ENCODE data around the gene TPCN2.
"Not testable (repeated sequence)": the region's sequence is repeated elsewhere in the genome, so short reads cannot be mapped to it uniquely, and the experiment has no call there.

Gene TPCN2

DNA sequence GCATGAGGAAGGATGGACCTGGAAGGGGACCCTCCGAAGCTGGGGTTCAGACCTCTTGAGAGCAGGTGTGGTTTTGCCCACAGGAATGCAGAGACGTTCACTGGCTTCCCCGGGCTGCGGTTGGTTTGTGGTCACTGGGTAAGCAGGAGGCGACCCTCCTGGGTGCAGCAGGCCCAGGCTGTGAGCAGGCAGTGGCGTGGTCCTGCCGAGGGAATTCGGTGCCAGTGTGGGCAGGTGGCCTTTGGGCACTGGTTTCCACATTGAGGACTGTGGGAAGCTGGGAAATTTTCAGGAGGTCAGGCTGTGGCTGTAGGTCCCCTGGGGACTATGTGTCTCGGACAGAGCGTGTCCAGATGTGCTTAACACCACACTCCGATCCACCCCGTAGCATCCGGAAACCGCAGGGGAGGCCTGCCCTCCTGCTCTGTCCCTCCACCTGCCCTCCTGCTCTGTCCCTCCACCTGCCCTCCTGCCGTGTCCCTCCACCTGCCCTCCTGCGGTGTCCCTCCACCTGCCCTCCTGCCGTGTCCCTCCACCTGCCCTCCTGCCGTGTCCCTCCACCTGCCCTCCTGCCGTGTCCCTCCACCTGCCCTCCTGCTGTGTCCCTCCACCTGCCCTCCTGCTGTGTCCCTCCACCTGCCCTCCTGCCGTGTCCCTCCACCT lies 27.5 kb downstream of the TPCN2 start:
- no peak overlapping the region for H3K4me2 ChIP-seq (ENCODE audit: low read length)
- no peak overlapping the region for H3K9ac ChIP-seq (ENCODE audit: low read length)
- no peaks in the 10 kb centered on the region for H3K79me1 ChIP-seq (ENCODE audit: low read length)
- H4K5ac ChIP-seq (ENCODE audit: low read length), result no peak overlapping the region
- no peak overlapping the region for H3K4ac ChIP-seq (ENCODE audit: low read depth, low read length)
- no peak overlapping the region for H2BK15ac ChIP-seq (replicated peaks; ENCODE audit: low read depth)
- H2AK5ac ChIP-seq (ENCODE audit: low read length), result no peak overlapping the region
- no peaks in the 10 kb centered on the region for H3K27me3 ChIP-seq (ENCODE audit: insufficient read depth, low read length, poor library complexity)
- H3K36me3 ChIP-seq (ENCODE audit: control insufficient read depth, insufficient read depth, low read length), result no peaks in the 10 kb centered on the region
- H3K79me2 ChIP-seq (ENCODE audit: control insufficient read depth, insufficient read depth, low read length), result no peaks in the 10 kb centered on the region
- no peak overlapping the region for H2BK5ac ChIP-seq (ENCODE audit: low read length)
- WGBS (ENCODE audit: extremely low coverage, insufficient coverage, low lambda C conversion rate), result no CpG with 5 or more reads among the region's 20 CpGs
- H3K4me3 ChIP-seq (ENCODE audit: low read length), result no peak overlapping the region
- no peak overlapping the region for H3K23ac ChIP-seq (ENCODE audit: low read length)
- H3K56ac ChIP-seq (ENCODE audit: low read length), result no peak overlapping the region
- H3K4me1 ChIP-seq (ENCODE audit: control insufficient read depth, low read depth, low read length), result peaks cover 6% of the 10 kb centered on the region
- H3K27ac ChIP-seq (ENCODE audit: low read depth, low read length), result no peak overlapping the region
- no peak overlapping the region for H2BK120ac ChIP-seq (ENCODE audit: low read depth, low read length)
- H4K8ac ChIP-seq (ENCODE audit: low read depth, low read length), result no peak overlapping the region
- no peak overlapping the region for H3K18ac ChIP-seq (ENCODE audit: low read length)
- no peak for DNase-seq

- not testable (repeated sequence) for H3K4ac ChIP-seq (ENCODE audit: low read depth, low read length)
Measured at GRCh38 chr11:69076977-69077376, 28.2 kb downstream of the TPCN2 start.

GRCh38 chr11:69078508-69078907 lies 29.8 kb downstream of the TPCN2 start:
- no peak overlapping the region for H3K18ac ChIP-seq (ENCODE audit: low read length)
- no peak overlapping the region for H4K8ac ChIP-seq (ENCODE audit: low read depth, low read length)
- no peak overlapping the region for H3K27ac ChIP-seq (ENCODE audit: low read depth, low read length)
- DNase-seq, result no peak
- H3K4me2 ChIP-seq (ENCODE audit: low read length), result no peak overlapping the region
- no peak overlapping the region for H2BK15ac ChIP-seq (replicated peaks; ENCODE audit: low read depth)
- H3K56ac ChIP-seq (ENCODE audit: low read length), result no peak overlapping the region
- H3K79me2 ChIP-seq (ENCODE audit: control insufficient read depth, insufficient read depth, low read length), result no peaks in the 10 kb centered on the region
- peaks cover 2% of the 10 kb centered on the region for H3K36me3 ChIP-seq (ENCODE audit: control insufficient read depth, insufficient read depth, low read length)
- H3K23ac ChIP-seq (ENCODE audit: low read length), result no peak overlapping the region
- H2AK5ac ChIP-seq (ENCODE audit: low read length), result no peak overlapping the region
- H3K9ac ChIP-seq (ENCODE audit: low read length), result no peak overlapping the region
- H2BK5ac ChIP-seq (ENCODE audit: low read length), result no peak overlapping the region
- WGBS (ENCODE audit: extremely low coverage, insufficient coverage, low lambda C conversion rate), result no CpG with 5 or more reads among the region's 15 CpGs
- H3K79me1 ChIP-seq (ENCODE audit: low read length), result no peaks in the 10 kb centered on the region
- no peak overlapping the region for H4K5ac ChIP-seq (ENCODE audit: low read length)
- H3K4ac ChIP-seq (ENCODE audit: low read depth, low read length), result no peak overlapping the region
- H3K27me3 ChIP-seq (ENCODE audit: insufficient read depth, low read length, poor library complexity), result no peaks in the 10 kb centered on the region
- H3K4me3 ChIP-seq (ENCODE audit: low read length), result no peak overlapping the region
- no peak overlapping the region for H2BK120ac ChIP-seq (ENCODE audit: low read depth, low read length)
- H3K4me1 ChIP-seq (ENCODE audit: control insufficient read depth, low read depth, low read length), result peaks cover 3% of the 10 kb centered on the region

More at GRCh38 chr11:69076977-69077376, 28.2 kb downstream of the TPCN2 start:
- not testable (repeated sequence) for H3K56ac ChIP-seq (ENCODE audit: low read length); H3K4me3 ChIP-seq (ENCODE audit: low read length); H3K27ac ChIP-seq (ENCODE audit: low read depth, low read length); H3K4me1 ChIP-seq (ENCODE audit: control insufficient read depth, low read depth, low read length); H4K8ac ChIP-seq (ENCODE audit: low read depth, low read length); H3K27me3 ChIP-seq (ENCODE audit: insufficient read depth, low read length, poor library complexity); H2AK5ac ChIP-seq (ENCODE audit: low read length); H3K23ac ChIP-seq (ENCODE audit: low read length); H3K4me2 ChIP-seq (ENCODE audit: low read length); H4K5ac ChIP-seq (ENCODE audit: low read length); H2BK15ac ChIP-seq (replicated peaks; ENCODE audit: low read depth); H2BK120ac ChIP-seq (ENCODE audit: low read depth, low read length); H3K79me1 ChIP-seq (ENCODE audit: low read length); H3K18ac ChIP-seq (ENCODE audit: low read length); H3K36me3 ChIP-seq (ENCODE audit: control insufficient read depth, insufficient read depth, low read length); H2BK5ac ChIP-seq (ENCODE audit: low read length); H3K9ac ChIP-seq (ENCODE audit: low read length); H3K79me2 ChIP-seq (ENCODE audit: control insufficient read depth, insufficient read depth, low read length); DNase-seq
- no CpG with 5 or more reads among the region's 6 CpGs for WGBS (ENCODE audit: extremely low coverage, insufficient coverage, low lambda C conversion rate)

DNA sequence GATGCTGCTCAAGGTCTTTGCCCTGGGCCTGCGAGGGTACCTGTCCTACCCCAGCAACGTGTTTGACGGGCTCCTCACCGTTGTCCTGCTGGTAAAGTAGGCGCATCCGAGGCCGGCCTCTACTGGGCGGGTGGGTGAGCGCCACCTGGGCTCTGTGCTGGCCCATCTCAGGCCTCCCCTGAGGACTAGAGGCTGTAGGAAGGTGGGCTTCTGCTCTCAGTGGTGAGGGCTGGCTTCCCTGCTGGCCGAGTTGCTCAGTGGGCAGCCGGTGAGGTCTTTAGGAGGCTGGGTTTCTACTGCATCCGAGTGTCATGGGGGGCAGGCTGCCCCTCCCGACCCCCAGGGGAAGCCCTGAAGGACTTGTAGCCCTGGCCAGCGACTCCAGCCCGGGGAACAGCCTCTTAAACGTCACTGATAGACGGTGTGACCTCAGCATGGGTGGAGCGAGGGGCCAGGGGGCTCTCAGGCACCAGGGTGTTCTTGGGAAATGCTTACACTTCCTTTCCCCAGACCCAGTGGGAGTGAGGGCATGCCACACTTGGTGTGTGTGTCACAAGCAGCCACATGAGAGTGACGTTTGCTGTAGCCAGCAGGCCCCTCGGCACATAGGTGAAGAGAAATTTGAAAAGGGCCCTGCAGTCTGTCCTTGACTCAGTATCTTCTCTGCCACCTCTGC lies 30.3 kb downstream of the TPCN2 start:
- Histone ChIP-seq H3K4me3 (ENCODE audit: low read length) (no peak overlapping the region), H3K4me2 (ENCODE audit: low read length) (no peak overlapping the region), H2BK15ac (replicated peaks; ENCODE audit: low read depth) (no peak overlapping the region), H2BK5ac (ENCODE audit: low read length) (no peak overlapping the region), H3K36me3 (ENCODE audit: control insufficient read depth, insufficient read depth, low read length) (peaks cover 2% of the 10 kb centered on the region), H3K18ac (ENCODE audit: low read length) (no peak overlapping the region), H4K8ac (ENCODE audit: low read depth, low read length) (no peak overlapping the region), H3K56ac (ENCODE audit: low read length) (no peak overlapping the region), H3K79me1 (ENCODE audit: low read length) (no peaks in the 10 kb centered on the region), H3K23ac (ENCODE audit: low read length) (no peak overlapping the region), H2BK120ac (ENCODE audit: low read depth, low read length) (no peak overlapping the region), H3K79me2 (ENCODE audit: control insufficient read depth, insufficient read depth, low read length) (no peaks in the 10 kb centered on the region), H3K4ac (ENCODE audit: low read depth, low read length) (no peak overlapping the region), H3K4me1 (ENCODE audit: control insufficient read depth, low read depth, low read length) (peaks cover 2% of the 10 kb centered on the region), H4K5ac (ENCODE audit: low read length) (no peak overlapping the region), H3K27ac (ENCODE audit: low read depth, low read length) (no peak overlapping the region), H3K27me3 (ENCODE audit: insufficient read depth, low read length, poor library complexity) (no peaks in the 10 kb centered on the region), H3K9ac (ENCODE audit: low read length) (no peak overlapping the region), H2AK5ac (ENCODE audit: low read length) (no peak overlapping the region)
- no CpG with 5 or more reads among the region's 20 CpGs for WGBS (ENCODE audit: extremely low coverage, insufficient coverage, low lambda C conversion rate)
- no peak for DNase-seq

DNA sequence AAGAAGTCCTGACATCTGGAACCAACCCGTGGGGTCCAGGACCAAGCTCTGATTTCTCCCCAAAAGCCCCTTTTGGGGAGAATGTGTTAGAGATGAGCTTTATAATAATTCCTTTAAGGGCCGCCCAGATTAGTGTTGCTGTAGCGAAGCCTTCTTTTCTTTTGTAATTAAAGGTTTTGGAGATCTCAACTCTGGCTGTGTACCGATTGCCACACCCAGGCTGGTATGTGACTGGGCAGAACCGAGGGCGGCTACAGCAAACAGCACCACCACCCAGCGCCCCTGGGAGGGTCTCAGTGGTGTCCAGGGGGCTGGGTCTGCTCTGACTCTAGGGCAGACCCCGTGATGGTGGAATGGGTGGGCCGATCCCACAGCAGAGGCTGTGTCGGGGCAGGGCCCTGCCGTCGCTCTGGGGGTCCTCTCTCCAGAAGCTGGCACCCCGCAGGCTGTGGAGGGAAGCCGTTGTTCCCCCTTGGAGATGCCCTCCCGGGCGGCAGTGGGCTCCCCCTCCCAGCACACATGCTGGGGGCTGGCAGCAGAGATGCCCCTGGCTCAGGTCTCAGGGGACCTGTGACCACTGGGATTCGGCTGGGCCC lies 31.0 kb downstream of the TPCN2 start:
- peaks cover 2% of the 10 kb centered on the region for H3K36me3 ChIP-seq (ENCODE audit: control insufficient read depth, insufficient read depth, low read length)
- no peak overlapping the region for H4K8ac ChIP-seq (ENCODE audit: low read depth, low read length)
- no CpG with 5 or more reads among the region's 17 CpGs for WGBS (ENCODE audit: extremely low coverage, insufficient coverage, low lambda C conversion rate)
- H3K18ac ChIP-seq (ENCODE audit: low read length), result no peak overlapping the region
- H3K4me3 ChIP-seq (ENCODE audit: low read length), result no peak overlapping the region
- no peak for DNase-seq
- H3K9ac ChIP-seq (ENCODE audit: low read length), result no peak overlapping the region
- no peak overlapping the region for H4K5ac ChIP-seq (ENCODE audit: low read length)
- no peak overlapping the region for H3K4me2 ChIP-seq (ENCODE audit: low read length)
- H2AK5ac ChIP-seq (ENCODE audit: low read length), result no peak overlapping the region
- H3K27me3 ChIP-seq (ENCODE audit: insufficient read depth, low read length, poor library complexity), result no peaks in the 10 kb centered on the region
- H2BK120ac ChIP-seq (ENCODE audit: low read depth, low read length), result no peak overlapping the region
- no peak overlapping the region for H3K4ac ChIP-seq (ENCODE audit: low read depth, low read length)
- H2BK15ac ChIP-seq (replicated peaks; ENCODE audit: low read depth), result no peak overlapping the region
- H3K79me1 ChIP-seq (ENCODE audit: low read length), result no peaks in the 10 kb centered on the region
- no peak overlapping the region for H3K27ac ChIP-seq (ENCODE audit: low read depth, low read length)
- no peak overlapping the region for H3K56ac ChIP-seq (ENCODE audit: low read length)
- no peaks in the 10 kb centered on the region for H3K79me2 ChIP-seq (ENCODE audit: control insufficient read depth, insufficient read depth, low read length)
- no peak overlapping the region for H3K23ac ChIP-seq (ENCODE audit: low read length)
- no peaks in the 10 kb centered on the region for H3K4me1 ChIP-seq (ENCODE audit: control insufficient read depth, low read depth, low read length)
- no peak overlapping the region for H2BK5ac ChIP-seq (ENCODE audit: low read length)

All from mesendoderm (in vitro differentiated cells).